Measurements from ENCODE around the gene ELK4.

ELK4 gene

GRCh38 chr1:205677167-205677566, 45.4 kb upstream of the ELK4 start:
- no peak overlapping the region for H3K23ac ChIP-seq (ENCODE audit: low read length)
- no peak overlapping the region for H3K18ac ChIP-seq (ENCODE audit: low read length)
- peaks cover 9% of the 10 kb centered on the region for H3K4me1 ChIP-seq (ENCODE audit: control insufficient read depth, low read depth, low read length)
- no CpG with 5 or more reads among the region's 5 CpGs for WGBS (ENCODE audit: extremely low coverage, insufficient coverage, low lambda C conversion rate)
- H2BK5ac ChIP-seq (ENCODE audit: low read length) = no peak overlapping the region
- no peaks in the 10 kb centered on the region for H3K79me2 ChIP-seq (ENCODE audit: control insufficient read depth, insufficient read depth, low read length)
- H2BK120ac ChIP-seq (ENCODE audit: low read depth, low read length) = no peak overlapping the region
- H3K9ac ChIP-seq (ENCODE audit: low read length) = no peak overlapping the region
- H3K4me3 ChIP-seq (ENCODE audit: low read length) = no peak overlapping the region
- H3K36me3 ChIP-seq (ENCODE audit: control insufficient read depth, insufficient read depth, low read length) = no peaks in the 10 kb centered on the region
- H4K5ac ChIP-seq (ENCODE audit: low read length) = no peak overlapping the region
- no peak overlapping the region for H2AK5ac ChIP-seq (ENCODE audit: low read length)
- H3K4ac ChIP-seq (ENCODE audit: low read depth, low read length) = no peak overlapping the region
- H3K56ac ChIP-seq (ENCODE audit: low read length) = no peak overlapping the region
- H4K8ac ChIP-seq (ENCODE audit: low read depth, low read length) = no peak overlapping the region
- H3K79me1 ChIP-seq (ENCODE audit: low read length) = peaks cover 4% of the 10 kb centered on the region
- H3K4me2 ChIP-seq (ENCODE audit: low read length) = no peak overlapping the region
- DNase-seq = no peak
- H2BK15ac ChIP-seq (replicated peaks; ENCODE audit: low read depth) = no peak overlapping the region
- no peak overlapping the region for H3K27ac ChIP-seq (ENCODE audit: low read depth, low read length)
- H3K27me3 ChIP-seq (ENCODE audit: insufficient read depth, low read length, poor library complexity) = no peaks in the 10 kb centered on the region

GRCh38 chr1:205676597-205676996, 44.8 kb upstream of the ELK4 start:
- Histone ChIP-seq H2AK5ac (ENCODE audit: low read length) (no peak overlapping the region), H3K4ac (ENCODE audit: low read depth, low read length) (no peak overlapping the region), H2BK120ac (ENCODE audit: low read depth, low read length) (no peak overlapping the region), H3K79me1 (ENCODE audit: low read length) (peaks cover 4% of the 10 kb centered on the region), H4K8ac (ENCODE audit: low read depth, low read length) (no peak overlapping the region), H2BK5ac (ENCODE audit: low read length) (no peak overlapping the region), H3K4me3 (ENCODE audit: low read length) (no peak overlapping the region), H3K56ac (ENCODE audit: low read length) (no peak overlapping the region), H3K79me2 (ENCODE audit: control insufficient read depth, insufficient read depth, low read length) (no peaks in the 10 kb centered on the region), H3K18ac (ENCODE audit: low read length) (no peak overlapping the region), H3K9ac (ENCODE audit: low read length) (no peak overlapping the region), H3K23ac (ENCODE audit: low read length) (no peak overlapping the region), H2BK15ac (replicated peaks; ENCODE audit: low read depth) (no peak overlapping the region), H3K27me3 (ENCODE audit: insufficient read depth, low read length, poor library complexity) (no peaks in the 10 kb centered on the region), H4K5ac (ENCODE audit: low read length) (no peak overlapping the region), H3K36me3 (ENCODE audit: control insufficient read depth, insufficient read depth, low read length) (no peaks in the 10 kb centered on the region), H3K27ac (ENCODE audit: low read depth, low read length) (no peak overlapping the region), H3K4me1 (ENCODE audit: control insufficient read depth, low read depth, low read length) (peaks cover 9% of the 10 kb centered on the region), H3K4me2 (ENCODE audit: low read length) (no peak overlapping the region)
- no peak for DNase-seq
- no CpG with 5 or more reads among the region's 3 CpGs for WGBS (ENCODE audit: extremely low coverage, insufficient coverage, low lambda C conversion rate)

GRCh38 chr1:205676002-205676401, 44.2 kb upstream of the ELK4 start:
- Histone ChIP-seq H3K4me2 (ENCODE audit: low read length) (no peak overlapping the region), H4K8ac (ENCODE audit: low read depth, low read length) (no peak overlapping the region), H3K36me3 (ENCODE audit: control insufficient read depth, insufficient read depth, low read length) (no peaks in the 10 kb centered on the region), H3K18ac (ENCODE audit: low read length) (no peak overlapping the region), H3K27ac (ENCODE audit: low read depth, low read length) (no peak overlapping the region), H3K23ac (ENCODE audit: low read length) (no peak overlapping the region), H3K9ac (ENCODE audit: low read length) (no peak overlapping the region), H2BK5ac (ENCODE audit: low read length) (no peak overlapping the region), H3K56ac (ENCODE audit: low read length) (no peak overlapping the region), H2BK120ac (ENCODE audit: low read depth, low read length) (no peak overlapping the region), H2BK15ac (replicated peaks; ENCODE audit: low read depth) (no peak overlapping the region), H3K79me2 (ENCODE audit: control insufficient read depth, insufficient read depth, low read length) (no peaks in the 10 kb centered on the region), H4K5ac (ENCODE audit: low read length) (no peak overlapping the region), H3K4me3 (ENCODE audit: low read length) (no peak overlapping the region), H3K4ac (ENCODE audit: low read depth, low read length) (no peak overlapping the region), H2AK5ac (ENCODE audit: low read length) (no peak overlapping the region), H3K27me3 (ENCODE audit: insufficient read depth, low read length, poor library complexity) (no peaks in the 10 kb centered on the region), H3K4me1 (ENCODE audit: control insufficient read depth, low read depth, low read length) (peaks cover 12% of the 10 kb centered on the region), H3K79me1 (ENCODE audit: low read length) (peaks cover 4% of the 10 kb centered on the region)
- WGBS (ENCODE audit: extremely low coverage, insufficient coverage, low lambda C conversion rate) = no CpG with 5 or more reads among the region's 5 CpGs
- DNase-seq = no peak

- H3K27ac ChIP-seq (ENCODE audit: low read depth, low read length) = no peak overlapping the region
- no peak overlapping the region for H2BK120ac ChIP-seq (ENCODE audit: low read depth, low read length)
- H3K4ac ChIP-seq (ENCODE audit: low read depth, low read length) = no peak overlapping the region
- no peak overlapping the region for H3K18ac ChIP-seq (ENCODE audit: low read length)
- H4K5ac ChIP-seq (ENCODE audit: low read length) = no peak overlapping the region
- no peak overlapping the region for H3K56ac ChIP-seq (ENCODE audit: low read length)
- no peaks in the 10 kb centered on the region for H3K79me2 ChIP-seq (ENCODE audit: control insufficient read depth, insufficient read depth, low read length)
- DNase-seq = no peak
- no peak overlapping the region for H3K4me2 ChIP-seq (ENCODE audit: low read length)
- H3K9ac ChIP-seq (ENCODE audit: low read length) = no peak overlapping the region
- no peak overlapping the region for H2BK5ac ChIP-seq (ENCODE audit: low read length)
- peaks cover 4% of the 10 kb centered on the region for H3K79me1 ChIP-seq (ENCODE audit: low read length)
- H3K27me3 ChIP-seq (ENCODE audit: insufficient read depth, low read length, poor library complexity) = no peaks in the 10 kb centered on the region
- no peak overlapping the region for H4K8ac ChIP-seq (ENCODE audit: low read depth, low read length)
- H3K36me3 ChIP-seq (ENCODE audit: control insufficient read depth, insufficient read depth, low read length) = no peaks in the 10 kb centered on the region
- WGBS (ENCODE audit: extremely low coverage, insufficient coverage, low lambda C conversion rate) = no CpG with 5 or more reads among the region's 4 CpGs
- H2BK15ac ChIP-seq (replicated peaks; ENCODE audit: low read depth) = no peak overlapping the region
- peaks cover 14% of the 10 kb centered on the region for H3K4me1 ChIP-seq (ENCODE audit: control insufficient read depth, low read depth, low read length)
- no peak overlapping the region for H2AK5ac ChIP-seq (ENCODE audit: low read length)
- no peak overlapping the region for H3K4me3 ChIP-seq (ENCODE audit: low read length)
- H3K23ac ChIP-seq (ENCODE audit: low read length) = no peak overlapping the region
These were observed 43.4 kb upstream of the ELK4 start for GRCh38 chr1:205675247-205675646.

GRCh38 chr1:205672970-205673369, 41.2 kb upstream of the ELK4 start:
- Histone ChIP-seq H3K4ac (ENCODE audit: low read depth, low read length) (no peak overlapping the region), H3K4me1 (ENCODE audit: control insufficient read depth, low read depth, low read length) (peaks cover 10% of the 10 kb centered on the region), H3K27me3 (ENCODE audit: insufficient read depth, low read length, poor library complexity) (no peaks in the 10 kb centered on the region), H2AK5ac (ENCODE audit: low read length) (no peak overlapping the region), H3K4me2 (ENCODE audit: low read length) (no peak overlapping the region), H3K79me2 (ENCODE audit: control insufficient read depth, insufficient read depth, low read length) (no peaks in the 10 kb centered on the region), H2BK5ac (ENCODE audit: low read length) (no peak overlapping the region), H4K5ac (ENCODE audit: low read length) (no peak overlapping the region), H3K9ac (ENCODE audit: low read length) (no peak overlapping the region), H3K4me3 (ENCODE audit: low read length) (no peak overlapping the region), H3K27ac (ENCODE audit: low read depth, low read length) (no peak overlapping the region), H3K36me3 (ENCODE audit: control insufficient read depth, insufficient read depth, low read length) (no peaks in the 10 kb centered on the region), H4K8ac (ENCODE audit: low read depth, low read length) (no peak overlapping the region), H3K56ac (ENCODE audit: low read length) (no peak overlapping the region), H2BK15ac (replicated peaks; ENCODE audit: low read depth) (no peak overlapping the region), H3K79me1 (ENCODE audit: low read length) (no peaks in the 10 kb centered on the region), H2BK120ac (ENCODE audit: low read depth, low read length) (no peak overlapping the region), H3K23ac (ENCODE audit: low read length) (no peak overlapping the region), H3K18ac (ENCODE audit: low read length) (no peak overlapping the region)
- no CpG with 5 or more reads among the region's 4 CpGs for WGBS (ENCODE audit: extremely low coverage, insufficient coverage, low lambda C conversion rate)
- DNase-seq = no peak

GRCh38 chr1:205672395-205672889, 40.6 kb upstream of the ELK4 start:
- no peaks in the 10 kb centered on the region for H3K79me1 ChIP-seq (ENCODE audit: low read length)
- no peak for DNase-seq
- no peaks in the 10 kb centered on the region for H3K27me3 ChIP-seq (ENCODE audit: insufficient read depth, low read length, poor library complexity)
- no peak overlapping the region for H2BK15ac ChIP-seq (replicated peaks; ENCODE audit: low read depth)
- no peak overlapping the region for H2BK5ac ChIP-seq (ENCODE audit: low read length)
- no peaks in the 10 kb centered on the region for H3K36me3 ChIP-seq (ENCODE audit: control insufficient read depth, insufficient read depth, low read length)
- no peak overlapping the region for H3K18ac ChIP-seq (ENCODE audit: low read length)
- peaks cover 10% of the 10 kb centered on the region for H3K4me1 ChIP-seq (ENCODE audit: control insufficient read depth, low read depth, low read length)
- no peak overlapping the region for H2BK120ac ChIP-seq (ENCODE audit: low read depth, low read length)
- H2AK5ac ChIP-seq (ENCODE audit: low read length) = no peak overlapping the region
- H4K5ac ChIP-seq (ENCODE audit: low read length) = no peak overlapping the region
- no CpG with 5 or more reads among the region's 11 CpGs for WGBS (ENCODE audit: extremely low coverage, insufficient coverage, low lambda C conversion rate)
- no peak overlapping the region for H3K4ac ChIP-seq (ENCODE audit: low read depth, low read length)
- no peak overlapping the region for H3K4me2 ChIP-seq (ENCODE audit: low read length)
- H3K27ac ChIP-seq (ENCODE audit: low read depth, low read length) = no peak overlapping the region
- H3K9ac ChIP-seq (ENCODE audit: low read length) = no peak overlapping the region
- no peaks in the 10 kb centered on the region for H3K79me2 ChIP-seq (ENCODE audit: control insufficient read depth, insufficient read depth, low read length)
- no peak overlapping the region for H3K23ac ChIP-seq (ENCODE audit: low read length)
- H3K56ac ChIP-seq (ENCODE audit: low read length) = peak overlapping the region; percentile 8
- H3K4me3 ChIP-seq (ENCODE audit: low read length) = no peak overlapping the region
- H4K8ac ChIP-seq (ENCODE audit: low read depth, low read length) = no peak overlapping the region
